ENCODE results near the gene GGACT.

DNA sequence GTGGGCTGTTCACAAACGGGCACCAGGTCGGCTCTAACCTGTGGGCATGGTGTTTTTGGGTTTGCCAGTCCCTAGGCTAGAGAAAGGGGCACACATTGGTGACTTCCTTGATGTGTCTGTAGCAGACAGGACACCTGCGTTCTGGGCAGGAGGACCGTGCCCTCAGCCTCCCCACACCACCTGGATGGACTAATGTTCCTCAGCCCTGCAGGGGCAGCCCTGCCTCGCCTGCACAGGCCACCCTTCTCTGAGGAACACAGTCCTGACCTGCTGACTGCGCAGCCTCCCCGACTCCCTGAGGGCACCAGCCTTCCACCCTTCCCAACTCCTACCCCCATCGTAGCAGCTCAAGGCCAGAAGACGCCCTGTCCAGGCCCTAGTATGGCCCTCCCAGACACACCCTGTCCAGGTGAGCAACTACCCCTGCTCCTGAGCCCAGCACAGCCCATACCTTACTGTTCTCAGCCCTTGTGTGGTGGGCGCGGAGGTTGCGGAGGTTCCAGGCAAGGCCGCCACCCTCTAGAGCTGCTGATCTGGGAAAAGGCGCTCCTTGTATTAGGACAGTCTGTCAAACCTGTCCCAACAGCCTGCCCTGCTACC is 55.7 kb downstream of the GGACT start:
- TF ChIP-seq EP300 (IDR thresholded peaks at IDR 0.05) (no peak), CTCF (IDR thresholded peaks at IDR 0.05) (no peak)

Data from gastroesophageal sphincter (tissue), 3 donors.